HG03103 (cell line): Measurements from ENCODE around the gene GPER1.
"Not testable (repeated sequence)": the region's sequence is repeated elsewhere in the genome, so short reads cannot be mapped to it uniquely, and the experiment has no call there.

Experiments used
- ATAC-seq: cut with Tn5 transposase; IDR thresholded peaks from one replicate; pipeline ENCODE4 v1.9.1; 2021; ENCODE audit warnings: low read depth; ENCODE audit not compliant: unreplicated experiment

The GPER1 gene

GRCh38 chr7:1115171-1116045 is 27.5 kb downstream of the GPER1 start:
- not testable (repeated sequence) for ATAC-seq

- not testable (repeated sequence) for ATAC-seq
Observed at GRCh38 chr7:1116383-1117008, 28.6 kb downstream of the GPER1 start.

GRCh38 chr7:1117321-1117928 is 29.5 kb downstream of the GPER1 start:
- ATAC-seq: no peak

- ATAC-seq: no peak
Observed at GRCh38 chr7:1119201-1119600, 31.3 kb downstream of the GPER1 start.

- no peak for ATAC-seq
Observed at GRCh38 chr7:1120791-1121190, 32.9 kb downstream of the GPER1 start.

GRCh38 chr7:1121476-1121875 is 33.6 kb downstream of the GPER1 start:
- ATAC-seq: no peak

- ATAC-seq: no peak
Observed at GRCh38 chr7:1121886-1122831, 34.2 kb downstream of the GPER1 start.

GRCh38 chr7:1122832-1123501 is 35.1 kb downstream of the GPER1 start:
- ATAC-seq: no peak

GRCh38 chr7:1123715-1124114 is 35.8 kb downstream of the GPER1 start:
- ATAC-seq: no peak

- ATAC-seq: no peak
Observed at GRCh38 chr7:1124164-1124563, 36.3 kb downstream of the GPER1 start.

GRCh38 chr7:1124816-1125602 is 37.1 kb downstream of the GPER1 start:
- no peak for ATAC-seq

GRCh38 chr7:1125603-1125969 is 37.7 kb downstream of the GPER1 start:
- no peak for ATAC-seq

GRCh38 chr7:1127001-1127400 is 39.1 kb downstream of the GPER1 start:
- ATAC-seq: no peak

- ATAC-seq: no peak
Observed at GRCh38 chr7:1129431-1129830, 41.5 kb downstream of the GPER1 start.

- no peak for ATAC-seq
Observed at GRCh38 chr7:1130021-1130990, 42.4 kb downstream of the GPER1 start.

- no peak for ATAC-seq
Observed at GRCh38 chr7:1131471-1132265, 43.8 kb downstream of the GPER1 start.

GRCh38 chr7:1134951-1135350 is 47.0 kb downstream of the GPER1 start:
- ATAC-seq: no peak
